ENCODE measurements around the gene RCOR3.
A peak's percentile ranks its signal among the peaks of the same experiment; 100 is the strongest.
"Not testable (repeated sequence)": the region's sequence is repeated elsewhere in the genome, so short reads cannot be mapped to it uniquely, and the experiment has no call there.

Gene RCOR3

GRCh38 chr1:211347077-211347844 is 88.1 kb downstream of the RCOR3 start:
- H3K4me3 ChIP-seq (ENCODE audit: insufficient read depth, low read depth, low read length, poor library complexity, severe bottlenecking), result no peak overlapping the region

GRCh38 chr1:211348547-211348946 is 89.4 kb downstream of the RCOR3 start:
- H3K27ac ChIP-seq (ENCODE audit: insufficient read depth, low read length, poor library complexity, severe bottlenecking), result no peak overlapping the region
- DNase-seq, result no peak
- peaks cover 6% of the 10 kb centered on the region for H3K36me3 ChIP-seq (ENCODE audit: control insufficient read depth, insufficient read depth, low read length)
- H3K4me3 ChIP-seq (ENCODE audit: insufficient read depth, low read depth, low read length, poor library complexity, severe bottlenecking), result no peak overlapping the region
- peaks cover 32% of the 10 kb centered on the region for H3K4me1 ChIP-seq (ENCODE audit: control insufficient read depth, insufficient read depth, low read length, poor library complexity, severe bottlenecking)
- no peaks in the 10 kb centered on the region for H3K27me3 ChIP-seq (replicated peaks; ENCODE audit: control insufficient read depth, insufficient read depth, low read length, poor library complexity, severe bottlenecking)
- H3K9me3 ChIP-seq (ENCODE audit: control insufficient read depth, low read length), result no peaks in the 10 kb centered on the region

More at GRCh38 chr1:211347077-211347844, 88.1 kb downstream of the RCOR3 start:
- H3K4me1 ChIP-seq (ENCODE audit: control insufficient read depth, insufficient read depth, low read length, poor library complexity, severe bottlenecking), result peaks cover 25% of the 10 kb centered on the region
- no peak overlapping the region for H3K27ac ChIP-seq (ENCODE audit: insufficient read depth, low read length, poor library complexity, severe bottlenecking)
- no peaks in the 10 kb centered on the region for H3K27me3 ChIP-seq (replicated peaks; ENCODE audit: control insufficient read depth, insufficient read depth, low read length, poor library complexity, severe bottlenecking)
- DNase-seq, result no peak
- H3K36me3 ChIP-seq (ENCODE audit: control insufficient read depth, insufficient read depth, low read length), result peaks cover 6% of the 10 kb centered on the region
- H3K9me3 ChIP-seq (ENCODE audit: control insufficient read depth, low read length), result no peaks in the 10 kb centered on the region

GRCh38 chr1:211349741-211350140 is 90.6 kb downstream of the RCOR3 start:
- H3K27ac ChIP-seq (ENCODE audit: insufficient read depth, low read length, poor library complexity, severe bottlenecking), result no peak overlapping the region
- no peak for DNase-seq
- no peaks in the 10 kb centered on the region for H3K27me3 ChIP-seq (replicated peaks; ENCODE audit: control insufficient read depth, insufficient read depth, low read length, poor library complexity, severe bottlenecking)
- H3K4me3 ChIP-seq (ENCODE audit: insufficient read depth, low read depth, low read length, poor library complexity, severe bottlenecking), result no peak overlapping the region
- no peaks in the 10 kb centered on the region for H3K9me3 ChIP-seq (ENCODE audit: control insufficient read depth, low read length)
- peaks cover 6% of the 10 kb centered on the region for H3K36me3 ChIP-seq (ENCODE audit: control insufficient read depth, insufficient read depth, low read length)
- peaks cover 42% of the 10 kb centered on the region for H3K4me1 ChIP-seq (ENCODE audit: control insufficient read depth, insufficient read depth, low read length, poor library complexity, severe bottlenecking)

GRCh38 chr1:211352055-211352454 is 92.9 kb downstream of the RCOR3 start:
- H3K9me3 ChIP-seq (ENCODE audit: control insufficient read depth, low read length); H3K4me3 ChIP-seq (ENCODE audit: insufficient read depth, low read depth, low read length, poor library complexity, severe bottlenecking); H3K36me3 ChIP-seq (ENCODE audit: control insufficient read depth, insufficient read depth, low read length); DNase-seq; H3K27me3 ChIP-seq (replicated peaks; ENCODE audit: control insufficient read depth, insufficient read depth, low read length, poor library complexity, severe bottlenecking): not testable (repeated sequence)
- Histone ChIP-seq H3K4me1 (ENCODE audit: control insufficient read depth, insufficient read depth, low read length, poor library complexity, severe bottlenecking) (peaks cover 33% of the 10 kb centered on the region), H3K27ac (ENCODE audit: insufficient read depth, low read length, poor library complexity, severe bottlenecking) (peak overlapping the region; percentile 22)

- Histone ChIP-seq H3K27ac (ENCODE audit: insufficient read depth, low read length, poor library complexity, severe bottlenecking) (no peak overlapping the region), H3K9me3 (ENCODE audit: control insufficient read depth, low read length) (no peaks in the 10 kb centered on the region), H3K36me3 (ENCODE audit: control insufficient read depth, insufficient read depth, low read length) (peaks cover 6% of the 10 kb centered on the region), H3K27me3 (replicated peaks; ENCODE audit: control insufficient read depth, insufficient read depth, low read length, poor library complexity, severe bottlenecking) (no peaks in the 10 kb centered on the region), H3K4me1 (ENCODE audit: control insufficient read depth, insufficient read depth, low read length, poor library complexity, severe bottlenecking) (peaks cover 33% of the 10 kb centered on the region), H3K4me3 (ENCODE audit: insufficient read depth, low read depth, low read length, poor library complexity, severe bottlenecking) (peak overlapping the region; percentile 9)
- DNase-seq, result no peak
Measured at GRCh38 chr1:211352465-211352864, 93.3 kb downstream of the RCOR3 start.

GRCh38 chr1:211352985-211353515 is 93.9 kb downstream of the RCOR3 start:
- Histone ChIP-seq H3K4me1 (ENCODE audit: control insufficient read depth, insufficient read depth, low read length, poor library complexity, severe bottlenecking) (peaks cover 29% of the 10 kb centered on the region), H3K9me3 (ENCODE audit: control insufficient read depth, low read length) (no peaks in the 10 kb centered on the region), H3K36me3 (ENCODE audit: control insufficient read depth, insufficient read depth, low read length) (peaks cover 12% of the 10 kb centered on the region), H3K27me3 (replicated peaks; ENCODE audit: control insufficient read depth, insufficient read depth, low read length, poor library complexity, severe bottlenecking) (no peaks in the 10 kb centered on the region), H3K4me3 (ENCODE audit: insufficient read depth, low read depth, low read length, poor library complexity, severe bottlenecking) (peak overlapping the region; percentile 9), H3K27ac (ENCODE audit: insufficient read depth, low read length, poor library complexity, severe bottlenecking) (peak overlapping the region; percentile 36)
- DNase-seq, result peak; percentile 22 to 48 (median 27)

- DNase-seq, result no peak
- Histone ChIP-seq H3K27me3 (replicated peaks; ENCODE audit: control insufficient read depth, insufficient read depth, low read length, poor library complexity, severe bottlenecking) (no peaks in the 10 kb centered on the region), H3K4me3 (ENCODE audit: insufficient read depth, low read depth, low read length, poor library complexity, severe bottlenecking) (peak overlapping the region; percentile 13), H3K9me3 (ENCODE audit: control insufficient read depth, low read length) (no peaks in the 10 kb centered on the region), H3K36me3 (ENCODE audit: control insufficient read depth, insufficient read depth, low read length) (peaks cover 12% of the 10 kb centered on the region), H3K4me1 (ENCODE audit: control insufficient read depth, insufficient read depth, low read length, poor library complexity, severe bottlenecking) (peaks cover 29% of the 10 kb centered on the region), H3K27ac (ENCODE audit: insufficient read depth, low read length, poor library complexity, severe bottlenecking) (peak overlapping the region; percentile 36)
Measured at GRCh38 chr1:211353562-211354212, 94.5 kb downstream of the RCOR3 start.

- Histone ChIP-seq H3K27ac (ENCODE audit: insufficient read depth, low read length, poor library complexity, severe bottlenecking) (no peak overlapping the region), H3K27me3 (replicated peaks; ENCODE audit: control insufficient read depth, insufficient read depth, low read length, poor library complexity, severe bottlenecking) (no peaks in the 10 kb centered on the region), H3K9me3 (ENCODE audit: control insufficient read depth, low read length) (no peaks in the 10 kb centered on the region), H3K4me3 (ENCODE audit: insufficient read depth, low read depth, low read length, poor library complexity, severe bottlenecking) (no peak overlapping the region), H3K36me3 (ENCODE audit: control insufficient read depth, insufficient read depth, low read length) (peaks cover 27% of the 10 kb centered on the region), H3K4me1 (ENCODE audit: control insufficient read depth, insufficient read depth, low read length, poor library complexity, severe bottlenecking) (peaks cover 29% of the 10 kb centered on the region)
- DNase-seq, result no peak
Measured at GRCh38 chr1:211355873-211356272, 96.7 kb downstream of the RCOR3 start.

GRCh38 chr1:211356723-211357407 is 97.7 kb downstream of the RCOR3 start:
- peaks cover 31% of the 10 kb centered on the region for H3K36me3 ChIP-seq (ENCODE audit: control insufficient read depth, insufficient read depth, low read length)
- H3K9me3 ChIP-seq (ENCODE audit: control insufficient read depth, low read length), result no peaks in the 10 kb centered on the region
- H3K27me3 ChIP-seq (replicated peaks; ENCODE audit: control insufficient read depth, insufficient read depth, low read length, poor library complexity, severe bottlenecking), result no peaks in the 10 kb centered on the region
- H3K4me1 ChIP-seq (ENCODE audit: control insufficient read depth, insufficient read depth, low read length, poor library complexity, severe bottlenecking), result peaks cover 26% of the 10 kb centered on the region
- H3K27ac ChIP-seq (ENCODE audit: insufficient read depth, low read length, poor library complexity, severe bottlenecking), result no peak overlapping the region
- no peak overlapping the region for H3K4me3 ChIP-seq (ENCODE audit: insufficient read depth, low read depth, low read length, poor library complexity, severe bottlenecking)
- DNase-seq, result no peak
